GM19099 (cell line): ENCODE measurements around the gene GNG7.

Source experiments
- POLR2A ChIP-seq: IDR thresholded peaks from 3 replicates; pipeline ENCODE4 v1.6.1; 2011; ENCODE audit warnings: low read depth; ENCODE audit not compliant: insufficient read length; ENCODE audit errors: extremely low read depth

Gene GNG7

GRCh38 chr19:2701361-2702169 is 929 bp downstream of the GNG7 start:
- TF ChIP-seq POLR2A: no peak

- no peak for TF ChIP-seq POLR2A
Observed at GRCh38 chr19:2700660-2701360, 1.7 kb downstream of the GNG7 start.

DNA sequence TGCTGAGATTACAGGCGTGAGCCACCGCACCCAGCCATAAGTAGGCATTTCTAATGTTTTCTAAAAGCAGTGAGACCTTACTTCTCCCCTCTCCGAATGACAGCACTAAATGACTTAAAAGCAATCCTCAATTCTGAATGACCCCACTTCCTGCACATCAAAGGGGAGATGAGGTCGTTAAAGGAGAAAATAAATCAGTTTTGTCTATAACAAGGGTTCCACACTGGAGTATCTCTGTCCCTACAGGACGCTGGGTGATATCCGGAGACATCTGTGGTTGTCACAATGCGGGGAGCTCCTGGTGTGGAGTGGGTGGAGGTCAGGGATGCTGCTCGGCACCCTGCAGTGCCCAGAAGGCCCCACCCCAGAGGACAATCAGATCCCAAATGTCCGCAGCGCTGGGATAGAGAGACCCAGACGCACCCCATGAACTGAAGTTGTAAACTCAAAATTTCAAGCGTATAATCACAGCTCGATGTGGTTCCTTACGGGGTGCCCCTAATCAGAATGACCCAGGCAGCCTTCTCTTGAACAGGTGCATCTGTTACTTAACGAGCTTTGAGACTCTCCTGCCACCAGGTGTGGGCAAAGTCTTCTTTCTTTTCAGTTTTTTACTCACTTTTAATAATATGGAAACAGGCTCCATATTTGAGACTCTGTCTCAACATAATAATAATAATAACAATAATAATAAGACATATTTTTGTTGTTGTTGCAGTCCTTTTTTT is 2.9 kb downstream of the GNG7 start:
- TF ChIP-seq POLR2A: no peak

DNA sequence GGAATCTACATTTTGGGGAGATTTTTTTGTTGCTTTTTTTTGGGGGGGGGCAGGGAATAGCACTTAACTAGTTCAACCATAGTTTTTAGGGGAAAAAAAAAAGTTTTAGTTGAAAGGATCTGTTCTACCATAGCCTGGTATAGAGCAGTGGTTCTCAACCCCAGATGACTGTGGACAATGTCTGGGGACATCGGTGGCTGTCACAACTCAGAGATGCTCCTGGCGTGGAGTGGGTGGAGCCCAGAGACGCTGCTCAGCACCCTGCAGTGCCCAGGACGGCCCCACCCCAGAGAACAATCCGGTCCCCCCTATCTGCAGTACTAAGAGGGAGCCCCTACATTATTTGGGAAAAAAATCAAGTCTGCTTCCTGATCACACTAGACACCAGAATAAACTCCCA is 8.3 kb downstream of the GNG7 start:
- TF ChIP-seq POLR2A: no peak

GRCh38 chr19:2693492-2694160 is 8.9 kb downstream of the GNG7 start:
- no peak for TF ChIP-seq POLR2A

GRCh38 chr19:2691951-2692350 is 10.5 kb downstream of the GNG7 start:
- TF ChIP-seq POLR2A: no peak

GRCh38 chr19:2690856-2691255 is 11.6 kb downstream of the GNG7 start:
- no peak for TF ChIP-seq POLR2A

DNA sequence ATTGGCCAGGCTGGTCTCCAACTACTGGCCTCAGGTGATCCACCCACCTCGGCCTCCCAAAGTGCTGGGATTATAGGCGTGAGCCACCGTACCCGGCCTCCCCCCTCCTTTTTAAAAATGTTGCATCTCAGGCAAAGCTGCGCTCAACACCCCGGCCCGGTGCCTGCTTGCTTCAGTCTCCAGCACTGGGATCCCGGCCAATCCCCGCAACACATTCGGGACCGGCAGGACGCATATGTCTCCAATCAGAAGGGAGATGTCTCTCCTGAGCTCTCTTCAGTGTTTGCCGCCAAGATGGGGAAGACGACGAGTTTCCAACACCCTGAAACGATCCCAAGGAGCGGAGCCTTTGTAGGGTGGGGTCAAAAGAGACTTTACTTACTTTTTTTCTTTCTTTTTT is 16.1 kb downstream of the GNG7 start:
- no peak for TF ChIP-seq POLR2A

DNA sequence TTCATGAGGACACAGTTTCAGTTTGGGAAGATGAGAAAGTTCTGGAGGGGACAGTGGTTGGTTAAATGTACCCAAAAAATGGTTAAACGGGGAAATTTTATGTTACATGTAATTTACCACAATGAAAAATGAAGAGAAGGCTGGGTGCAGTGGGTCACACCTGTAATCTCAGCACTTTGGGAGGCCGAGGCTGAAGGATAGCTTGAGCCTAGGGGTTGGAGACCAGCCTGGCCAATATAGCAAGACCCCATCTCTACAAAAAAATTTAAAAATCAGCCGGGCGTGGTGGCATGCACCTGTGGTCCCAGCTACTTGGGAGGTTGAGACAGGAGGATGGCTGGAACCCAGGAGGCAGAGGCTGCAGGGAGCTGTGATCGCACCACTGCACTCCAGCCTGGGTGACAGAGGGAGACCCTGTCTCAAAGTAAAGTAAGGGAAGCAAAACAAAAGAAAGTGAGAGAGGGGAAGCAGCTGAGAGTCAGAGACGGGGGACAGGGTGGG is 17.2 kb downstream of the GNG7 start:
- TF ChIP-seq POLR2A: no peak

DNA sequence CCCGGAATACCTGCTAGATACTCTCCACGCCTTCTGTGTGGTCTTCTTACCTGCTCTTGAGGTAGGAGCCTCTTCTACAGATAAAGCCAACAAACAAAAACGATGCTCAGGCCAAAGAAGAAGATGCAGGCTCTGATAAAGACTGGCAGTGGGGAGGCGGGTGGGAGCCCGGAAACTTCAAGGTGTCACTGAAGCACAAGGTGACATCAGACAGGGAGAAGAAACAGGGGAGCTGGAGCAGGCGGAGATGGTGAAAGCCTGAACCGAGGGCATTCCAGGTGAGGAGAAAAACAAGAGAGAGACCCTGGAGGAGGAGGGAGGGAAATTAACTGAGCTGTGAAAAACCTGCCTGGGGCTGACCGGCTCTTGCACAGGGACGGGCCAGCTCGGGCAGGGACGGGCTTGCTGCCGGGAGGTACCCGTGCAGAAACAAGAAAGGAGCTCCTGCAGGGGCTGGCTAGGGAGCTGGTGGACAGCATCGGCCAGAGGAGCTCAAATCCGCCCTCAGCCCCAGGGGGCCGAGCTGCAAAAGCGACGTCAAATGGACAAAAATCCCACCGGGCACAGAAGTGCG is 19.0 kb downstream of the GNG7 start:
- TF ChIP-seq POLR2A: no peak

GRCh38 chr19:2680808-2681207 is 21.7 kb downstream of the GNG7 start:
- TF ChIP-seq POLR2A: no peak

GRCh38 chr19:2679439-2679838 is 23.1 kb downstream of the GNG7 start:
- TF ChIP-seq POLR2A: no peak

GRCh38 chr19:2678044-2678671 is 24.3 kb downstream of the GNG7 start:
- TF ChIP-seq POLR2A: no peak

DNA sequence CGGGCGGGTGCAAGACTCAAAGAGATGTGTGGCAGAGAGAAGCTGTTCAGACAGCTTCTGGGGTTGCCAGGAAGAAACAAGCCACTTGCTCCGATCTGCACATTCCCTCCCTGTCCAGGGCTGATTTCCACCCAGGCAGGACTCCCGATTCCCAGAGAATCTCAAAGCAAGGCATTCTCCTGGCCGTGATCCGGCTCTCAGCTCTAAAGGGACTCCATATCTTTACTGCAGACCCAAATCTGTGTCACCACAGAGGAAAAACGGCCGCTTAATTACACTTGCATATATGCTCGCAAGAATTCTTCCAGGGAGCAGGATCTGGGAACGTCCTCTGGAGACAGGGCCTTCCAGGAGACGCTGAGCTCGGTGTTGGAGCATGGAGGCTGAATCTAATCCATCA is 25.7 kb downstream of the GNG7 start:
- no peak for TF ChIP-seq POLR2A
